HG02623 (cell line): ENCODE data around the gene PAK1IP1.
"Not testable (repeated sequence)": the region's sequence is repeated elsewhere in the genome, so short reads cannot be mapped to it uniquely, and the experiment has no call there.

Experiments
- ATAC-seq: cut with Tn5 transposase; IDR thresholded peaks from one replicate; pipeline ENCODE4 v1.9.1; 2021; ENCODE audit warnings: moderate library complexity; ENCODE audit not compliant: unreplicated experiment

Gene PAK1IP1

GRCh38 chr6:10740061-10740460, 45.3 kb downstream of the PAK1IP1 start:
- ATAC-seq, result no peak

DNA sequence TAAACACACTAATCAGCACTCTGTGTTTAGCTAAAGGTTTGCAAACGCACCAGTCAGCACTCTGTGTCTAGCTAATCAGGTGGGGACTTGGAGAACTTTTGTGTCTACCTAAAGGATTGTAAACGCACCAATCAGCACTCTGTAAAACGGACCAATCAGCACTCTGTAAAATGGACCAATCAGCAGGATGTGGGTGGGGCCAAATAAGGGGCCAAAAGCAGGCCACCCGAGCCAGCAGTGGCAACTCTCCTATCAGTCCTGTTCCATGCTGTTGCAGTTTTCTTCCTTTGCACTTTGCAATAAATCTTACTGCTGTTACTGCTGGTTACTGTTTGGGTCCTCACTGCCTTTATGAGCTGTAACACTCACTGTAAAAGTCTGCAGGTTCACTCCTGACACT, 46.9 kb downstream of the PAK1IP1 start:
- not testable (repeated sequence) for ATAC-seq

- ATAC-seq, result no peak
Observed at GRCh38 chr6:10742251-10742650, 47.5 kb downstream of the PAK1IP1 start.

GRCh38 chr6:10743515-10743914, 48.7 kb downstream of the PAK1IP1 start:
- ATAC-seq, result no peak

DNA sequence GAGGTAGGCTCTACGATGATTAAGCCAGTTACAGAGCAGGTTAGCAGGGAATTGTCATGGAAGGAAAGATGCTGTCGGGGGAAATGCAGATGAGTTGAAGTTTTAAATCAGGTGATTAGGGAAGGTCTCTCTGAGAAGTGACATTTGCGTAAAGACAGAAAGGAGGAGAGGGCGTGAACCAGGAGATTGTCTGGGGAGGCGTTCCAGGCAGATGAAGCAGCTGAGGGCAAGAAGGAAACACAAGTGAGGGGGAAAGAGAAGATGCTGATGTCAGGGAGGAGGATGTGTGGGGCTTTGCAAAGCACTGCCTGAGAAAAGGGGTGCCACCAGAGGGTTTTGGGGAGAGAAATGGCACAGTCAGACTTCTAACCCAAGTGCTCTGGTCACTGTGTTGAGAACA, 50.3 kb downstream of the PAK1IP1 start:
- ATAC-seq, result no peak

DNA sequence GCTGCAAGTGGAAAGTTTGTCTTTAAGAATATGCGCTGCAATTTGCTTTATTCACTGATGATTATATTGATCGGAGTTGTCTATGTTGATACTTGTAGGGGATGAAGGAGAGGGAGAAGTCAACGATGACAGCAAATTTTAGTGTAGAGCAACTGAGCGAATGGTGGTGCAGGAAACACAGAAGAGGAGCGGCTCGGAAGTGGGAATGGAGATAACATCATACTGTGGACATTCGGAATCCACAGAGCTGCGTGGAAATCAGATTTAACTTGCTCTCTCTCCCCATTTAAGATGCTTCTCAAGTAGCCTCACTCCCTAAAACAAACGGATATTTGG, 52.1 kb downstream of the PAK1IP1 start:
- no peak for ATAC-seq

DNA sequence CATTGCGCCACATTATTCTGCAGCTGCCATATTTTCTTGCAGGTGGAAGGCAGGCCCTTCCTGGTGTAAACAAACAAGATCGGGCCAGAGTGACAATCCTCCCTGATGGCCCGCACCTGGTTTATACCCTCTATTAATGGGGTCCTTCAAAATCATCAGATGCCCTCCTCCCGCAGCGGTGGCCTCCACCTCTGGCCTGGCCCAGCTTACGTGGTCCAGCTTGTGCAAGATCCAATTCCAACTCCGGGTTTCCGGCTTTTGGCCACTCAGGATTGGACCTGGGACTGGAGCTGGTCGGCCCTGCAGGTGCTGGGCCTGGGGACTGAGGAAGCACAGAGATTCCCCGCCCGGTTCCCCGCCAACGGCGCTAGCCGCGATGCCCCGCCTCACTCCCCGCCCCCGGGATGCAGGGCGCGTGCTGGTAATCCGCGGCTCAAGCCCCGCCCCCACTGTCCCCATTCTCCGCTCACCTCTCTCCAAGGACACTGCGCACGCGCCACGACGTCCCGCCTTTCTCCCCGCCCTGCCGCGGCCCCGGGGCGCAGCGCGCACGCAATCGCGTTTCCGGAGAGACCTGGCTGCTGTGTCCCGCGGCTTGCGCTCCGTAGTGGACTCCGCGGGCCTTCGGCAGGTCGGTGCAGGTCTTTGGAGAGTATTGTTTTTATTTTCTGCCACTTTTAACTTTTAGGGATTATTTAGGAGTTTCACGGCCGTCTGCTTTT, 52.6 kb downstream of the PAK1IP1 start, which contains the start of gene TMEM14B:
Gene TMEM14B, plus strand, starts transcription at position 555 of the 722 bp plus-strand sequence. CDS start 1,441 bp downstream, outside the sequence.
- peak; percentile 95 for ATAC-seq

GRCh38 chr6:10749734-10750133, 55.0 kb downstream of the PAK1IP1 start:
- no peak for ATAC-seq

DNA sequence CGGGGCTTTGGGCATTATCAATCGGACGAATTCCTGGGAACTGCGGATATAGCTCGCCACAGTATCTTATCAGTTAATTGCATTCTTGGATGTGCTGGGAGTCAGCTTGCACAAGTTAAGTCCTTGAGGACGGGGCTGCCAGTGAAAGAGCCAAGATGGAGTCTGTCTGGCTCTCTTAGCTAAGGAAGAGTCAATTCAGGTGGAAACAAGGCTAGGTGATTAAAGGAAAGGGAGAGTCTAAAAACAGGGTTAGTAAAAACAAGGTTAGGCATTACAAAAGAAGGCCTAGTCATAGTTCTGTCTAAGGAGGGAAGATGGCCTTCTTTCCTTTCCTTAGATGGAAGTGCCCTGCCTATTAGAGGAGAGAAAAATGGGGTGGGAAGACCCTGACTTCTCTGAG, 55.8 kb downstream of the PAK1IP1 start:
- not testable (repeated sequence) for ATAC-seq

GRCh38 chr6:10751757-10752156, 57.0 kb downstream of the PAK1IP1 start:
- not testable (repeated sequence) for ATAC-seq

GRCh38 chr6:10756085-10756484, 61.3 kb downstream of the PAK1IP1 start:
- ATAC-seq, result no peak
